CD4-positive, alpha-beta T cell treated with Interleukin-1 beta for 1 hour (primary cell): ENCODE results near the gene BMP7.

Experiments used
- DNase-seq, 2 donors: peaks; one replicate each; pipeline ENCODE4 v3.0.0-alpha.2; 2020 to 2022

Gene BMP7

DNA sequence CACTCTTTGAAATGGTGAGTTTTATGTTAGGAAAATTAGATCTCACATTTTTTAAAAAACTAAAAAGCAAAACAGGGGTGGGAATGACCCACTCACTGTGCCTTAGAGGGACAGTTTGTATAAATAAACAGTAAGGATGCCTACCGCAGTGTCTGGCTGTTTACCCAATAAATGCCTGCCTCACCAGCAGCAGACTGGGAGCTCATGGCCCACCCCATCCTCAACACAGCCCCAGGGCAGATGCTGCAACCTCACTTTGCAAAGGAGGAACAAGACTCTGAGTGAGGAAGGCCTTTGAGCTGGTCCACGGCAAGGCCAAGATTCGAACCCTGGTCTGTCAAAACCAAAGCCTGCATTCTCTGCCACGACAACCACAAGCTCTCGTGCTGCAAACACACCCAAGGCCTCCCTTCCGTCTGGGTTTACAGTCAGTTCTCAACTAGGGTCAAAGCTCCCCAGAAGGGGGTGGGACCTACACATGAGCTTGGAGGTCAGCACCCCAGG lies 77.8 kb downstream of the BMP7 start:
- no peak for DNase-seq

DNA sequence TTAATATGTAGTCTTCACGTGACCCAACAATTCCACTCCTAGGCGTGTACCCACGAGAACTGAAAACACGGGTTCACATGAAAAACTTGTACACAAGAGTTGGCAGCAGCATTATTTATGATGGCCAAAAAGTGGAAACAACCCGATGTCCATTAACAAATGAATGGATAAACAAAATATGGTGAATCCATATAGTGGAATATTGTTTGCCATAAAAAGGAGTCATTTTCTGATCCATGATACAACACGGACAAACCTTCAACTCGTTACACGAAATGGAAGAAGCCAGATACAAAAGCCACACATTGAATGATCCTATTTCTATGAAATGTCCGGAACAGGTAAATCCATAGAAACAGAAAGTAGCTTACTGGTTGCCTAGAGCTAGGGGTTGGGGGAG lies 78.4 kb downstream of the BMP7 start:
- DNase-seq, result no peak

DNA sequence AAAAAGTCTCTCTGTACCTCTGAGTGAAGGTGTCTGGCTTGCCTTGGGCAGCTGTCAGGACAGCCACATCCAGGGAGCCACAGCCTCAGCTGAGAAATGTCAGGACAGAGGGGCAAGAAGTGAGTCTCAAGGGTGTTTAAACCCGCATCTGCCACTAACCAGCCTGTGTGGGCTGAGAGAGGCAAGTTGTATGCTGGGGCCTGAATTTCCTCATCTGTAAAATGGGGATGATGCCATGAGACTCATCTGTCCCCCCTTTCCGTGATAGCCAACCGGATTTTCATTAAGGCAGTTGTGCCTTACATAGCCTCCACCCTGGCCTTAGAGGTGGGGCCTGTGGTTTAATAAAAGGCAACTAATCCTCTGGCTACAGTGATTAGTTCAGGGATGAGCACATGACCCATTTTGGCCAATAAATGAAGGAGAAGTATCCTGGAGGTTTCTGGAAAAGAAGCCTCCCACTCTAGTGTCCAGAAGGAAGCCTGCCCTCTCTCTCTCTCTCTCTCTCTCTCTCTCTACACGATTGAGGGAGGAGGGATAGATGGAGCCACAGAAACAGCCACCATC lies 79.3 kb downstream of the BMP7 start:
- DNase-seq, result no peak

DNA sequence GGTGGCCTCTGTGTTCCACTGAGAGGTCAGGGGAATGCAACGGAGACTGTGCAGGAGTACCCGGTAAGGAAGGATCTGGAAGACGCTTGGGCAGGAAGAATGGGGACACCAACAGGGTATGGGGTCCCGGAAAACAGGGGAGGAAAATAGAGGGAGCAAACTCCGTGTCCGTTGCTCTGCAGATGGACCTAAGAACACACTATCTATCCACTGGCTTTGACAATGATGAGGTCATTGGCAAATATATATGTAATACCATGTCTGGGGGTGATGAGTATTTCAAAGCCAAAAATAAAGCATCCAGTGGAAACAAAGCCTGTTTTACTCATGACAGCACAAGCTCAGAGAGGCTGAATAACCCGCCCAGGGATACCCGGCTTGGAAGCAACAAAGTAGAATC lies 80.2 kb downstream of the BMP7 start:
- no peak for DNase-seq

DNA sequence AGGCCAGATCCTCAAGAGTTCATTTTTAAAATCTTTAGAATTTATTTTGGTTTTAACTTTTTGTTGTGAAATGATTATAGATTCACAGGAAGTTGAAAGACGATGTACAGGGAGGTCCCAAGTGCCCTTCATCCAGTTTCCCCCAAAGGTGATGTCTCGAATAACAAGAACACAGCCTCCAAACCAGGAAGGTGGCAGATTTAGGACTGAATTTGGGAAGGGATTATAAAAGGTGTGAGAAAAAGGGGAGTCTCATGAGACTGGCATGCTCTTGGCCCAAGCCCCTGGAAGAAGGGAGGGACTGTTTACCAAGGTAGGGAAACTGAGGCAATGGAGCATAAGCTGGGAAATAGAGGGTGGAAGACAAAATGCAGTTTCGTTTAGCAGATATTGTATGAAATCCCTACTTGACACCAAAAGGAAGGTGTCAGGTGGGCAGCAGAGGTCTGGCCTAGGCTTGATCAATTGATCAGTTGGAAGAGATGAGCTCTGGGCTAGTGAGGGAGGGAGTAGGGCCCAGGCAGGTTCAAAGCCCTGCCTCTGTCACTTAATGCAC lies 81.2 kb downstream of the BMP7 start:
- no peak for DNase-seq

DNA sequence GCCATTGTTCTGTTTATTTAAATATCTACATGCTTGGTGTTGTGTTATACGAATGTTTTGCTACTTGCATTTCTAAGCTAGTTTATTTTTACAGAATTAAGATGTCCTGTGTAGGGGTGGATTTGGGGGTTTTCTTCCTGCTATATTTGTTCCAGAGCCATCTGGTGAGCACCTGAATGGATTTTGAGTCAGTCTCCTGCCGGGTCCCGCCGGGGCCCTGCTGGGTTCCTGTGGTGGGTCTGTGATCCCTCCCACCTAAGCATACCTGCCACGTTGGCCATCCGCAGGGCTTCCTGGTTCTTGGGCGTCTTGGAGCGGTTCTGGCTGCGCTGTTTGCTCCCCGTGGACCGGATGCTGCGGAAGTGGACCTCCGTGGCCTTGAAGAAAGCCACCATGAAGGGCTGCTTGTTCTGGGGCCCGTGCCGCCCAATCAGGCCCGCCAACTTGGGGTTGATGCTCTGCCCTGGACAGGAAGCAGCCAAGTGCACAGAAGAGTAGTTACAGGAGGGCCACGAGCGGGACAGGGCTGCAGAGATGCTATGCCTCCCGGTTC lies 82.9 kb downstream of the BMP7 start:
- no peak for DNase-seq

DNA sequence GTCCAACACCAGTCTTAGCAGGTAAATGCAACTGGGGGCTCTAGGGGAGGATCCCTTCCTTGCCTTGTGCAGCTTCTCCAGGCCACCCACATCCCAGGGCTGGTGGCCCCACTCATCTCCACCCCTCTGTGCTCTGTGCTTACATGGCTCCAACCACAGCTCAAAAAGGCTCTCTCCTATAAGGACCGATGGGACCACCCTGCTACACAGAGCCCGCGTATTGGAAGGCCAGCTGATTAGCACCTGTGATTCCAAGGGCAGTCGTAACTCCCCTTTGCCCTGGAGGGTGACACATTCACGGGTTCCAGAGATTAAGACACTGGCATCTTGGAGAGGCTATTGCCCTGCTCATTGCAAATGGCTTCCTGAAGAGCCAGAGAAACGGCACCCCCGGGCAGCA lies 84.8 kb downstream of the BMP7 start:
- no peak for DNase-seq

DNA sequence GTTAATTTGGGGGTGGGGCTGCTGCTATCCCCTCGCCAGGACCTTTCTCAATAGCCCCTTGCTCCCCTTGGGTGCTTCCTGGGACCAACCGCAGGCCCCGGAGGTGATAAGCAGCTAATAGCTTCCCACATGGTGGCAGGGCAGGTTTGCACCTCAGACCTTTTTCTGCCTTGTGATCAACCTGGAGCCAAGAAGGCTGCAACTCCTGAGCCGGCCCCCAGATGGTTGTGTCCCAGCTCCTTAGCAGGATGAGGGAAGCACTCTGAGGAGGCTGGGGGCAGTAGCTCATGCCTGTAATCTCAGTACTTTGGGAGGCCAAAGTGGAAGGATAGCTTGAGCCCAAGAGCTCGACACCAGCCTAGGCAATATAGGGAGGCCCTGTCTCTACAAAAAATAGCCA lies 85.5 kb downstream of the BMP7 start:
- DNase-seq, result no peak

DNA sequence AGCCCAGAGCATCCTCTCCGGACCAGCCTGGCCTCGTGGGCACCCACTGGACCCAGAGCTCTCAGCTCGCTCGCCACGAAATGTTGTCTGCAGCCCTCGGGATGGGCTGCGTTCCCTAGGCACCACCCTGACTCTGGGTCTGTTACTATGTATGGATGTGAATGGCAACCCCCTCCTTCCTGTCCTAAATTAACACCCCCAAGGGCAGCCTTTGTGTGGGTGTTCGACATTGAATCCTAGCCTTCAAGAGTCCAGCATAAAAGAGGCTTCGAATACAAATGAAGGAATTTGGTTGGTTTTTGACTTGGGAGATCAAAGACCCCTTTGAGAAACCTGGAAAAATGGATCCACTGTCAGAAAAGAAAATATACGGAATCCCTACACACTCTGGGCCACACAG lies 86.1 kb downstream of the BMP7 start:
- no peak for DNase-seq

DNA sequence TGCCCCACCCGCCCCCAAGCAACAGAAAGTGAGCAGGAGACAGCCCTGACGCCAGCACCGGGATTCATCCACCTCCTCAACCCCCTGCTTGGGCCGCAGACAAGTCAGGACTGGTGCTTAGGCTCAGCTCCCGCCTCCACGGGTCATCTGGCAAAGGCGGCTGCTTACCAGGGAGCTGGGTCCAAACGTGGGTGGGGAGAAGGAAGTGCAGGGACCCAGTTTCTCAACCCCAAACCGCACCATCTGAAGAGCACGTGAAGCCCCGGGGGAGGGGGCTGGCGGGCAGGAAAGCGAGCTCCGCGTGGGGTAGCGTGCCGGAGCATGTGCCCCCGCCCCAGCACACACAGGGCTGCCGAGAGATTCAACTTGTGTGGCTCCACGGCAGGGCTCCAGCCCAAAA lies 87.2 kb downstream of the BMP7 start:
- DNase-seq, result no peak

DNA sequence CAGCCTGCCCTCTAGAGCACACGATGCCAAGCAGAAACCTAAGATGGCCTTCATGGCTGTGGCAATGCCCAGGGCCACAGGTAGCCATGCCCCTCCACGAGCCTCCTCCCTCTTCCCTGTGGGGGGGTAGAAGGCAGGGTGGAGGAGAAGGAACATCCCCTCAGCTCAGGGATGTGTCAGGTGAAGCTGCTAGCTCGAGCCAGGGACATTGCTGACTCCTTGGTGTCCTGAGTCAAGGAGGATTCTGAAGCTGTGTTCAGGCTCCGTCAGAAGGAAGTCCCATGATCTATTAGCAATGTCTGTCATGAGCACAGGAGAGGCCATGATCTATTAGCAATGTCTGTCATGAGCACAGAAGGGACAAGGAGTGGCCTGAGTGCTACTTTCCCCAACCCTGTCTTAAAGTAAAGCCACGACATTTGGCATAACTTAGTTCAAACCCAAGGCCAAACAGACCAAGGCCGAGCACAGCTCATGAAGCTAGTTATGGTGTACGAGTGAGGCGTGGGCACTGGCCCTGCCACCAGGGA lies 87.8 kb downstream of the BMP7 start:
- DNase-seq, result no peak

DNA sequence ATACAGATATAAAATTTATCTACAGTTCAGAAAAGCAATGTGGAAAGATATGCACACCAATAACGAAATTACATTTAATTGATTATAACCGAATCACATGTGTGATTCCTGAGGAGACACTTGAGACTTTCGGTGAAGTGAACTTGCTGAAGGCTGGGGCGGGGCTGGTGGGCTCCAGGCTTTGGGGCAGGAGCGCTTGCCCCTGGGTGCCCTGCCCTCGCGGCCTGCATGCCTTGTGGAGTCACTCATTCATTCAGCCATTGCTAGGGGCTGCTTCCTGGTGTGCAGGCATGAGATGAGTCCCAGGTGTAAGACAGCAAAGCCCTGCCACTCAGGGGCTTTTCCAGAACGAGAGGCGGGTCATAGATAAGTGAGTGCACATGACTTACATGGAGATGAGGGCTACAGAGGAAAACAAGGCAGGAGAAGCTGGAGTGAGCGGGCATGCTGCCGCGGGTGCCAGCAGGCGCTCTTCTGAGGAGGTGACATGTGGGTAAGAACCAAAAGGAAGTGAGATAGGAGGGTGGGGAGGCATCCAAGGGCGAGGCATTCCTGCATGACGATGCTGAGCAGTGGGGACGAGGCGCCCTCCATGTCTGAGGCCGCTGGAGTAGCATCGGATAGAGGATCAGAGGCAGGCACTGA lies 88.7 kb downstream of the BMP7 start:
- no peak for DNase-seq

DNA sequence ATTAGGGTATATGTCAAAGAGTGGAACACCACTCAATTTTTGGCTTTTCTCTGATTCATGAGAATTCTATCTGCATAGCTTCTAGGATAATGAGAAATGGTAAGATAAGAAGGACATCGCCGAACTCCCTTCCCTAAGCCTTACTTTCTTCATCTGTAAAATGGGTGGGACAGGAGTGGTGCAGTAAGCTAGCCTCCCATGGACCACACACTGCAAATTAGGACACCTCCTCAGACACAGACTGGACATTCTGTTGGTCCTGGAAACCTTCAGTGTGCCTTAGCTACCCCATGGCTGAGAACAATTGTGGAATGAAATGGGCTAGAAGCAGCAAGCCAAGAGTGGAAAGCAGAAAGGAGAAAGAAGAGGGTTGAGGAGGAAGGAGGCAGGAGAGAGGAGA lies 89.6 kb downstream of the BMP7 start:
- no peak for DNase-seq

DNA sequence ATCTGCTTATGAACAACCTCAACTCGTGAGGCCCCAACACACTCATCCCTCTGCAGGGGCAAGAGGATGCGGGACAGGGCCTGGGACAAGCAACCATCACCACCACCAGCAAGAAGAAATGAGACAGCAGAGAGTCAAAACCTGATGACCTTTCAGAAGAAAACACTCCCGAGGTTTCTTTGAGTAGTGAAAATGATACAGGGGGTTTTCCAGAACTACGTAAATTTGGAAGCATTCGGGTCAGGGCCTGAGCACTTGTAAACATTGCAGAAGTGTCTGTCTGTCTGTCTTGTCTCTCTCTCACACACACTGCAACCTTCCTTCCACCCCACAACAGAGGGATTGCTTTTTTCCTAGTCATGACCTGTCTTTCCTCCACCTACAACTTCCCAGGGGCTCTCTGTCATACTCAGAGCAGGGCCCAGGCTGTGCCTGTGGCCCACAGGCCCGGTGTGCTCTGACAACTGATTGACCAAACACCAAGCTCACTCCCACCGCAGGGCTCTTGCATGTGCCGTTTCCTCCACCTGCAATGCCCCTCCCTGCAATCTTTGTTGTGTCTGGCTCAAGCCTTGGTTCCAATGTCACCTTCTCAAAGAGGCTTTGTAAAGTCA lies 90.9 kb downstream of the BMP7 start:
- no peak for DNase-seq

DNA sequence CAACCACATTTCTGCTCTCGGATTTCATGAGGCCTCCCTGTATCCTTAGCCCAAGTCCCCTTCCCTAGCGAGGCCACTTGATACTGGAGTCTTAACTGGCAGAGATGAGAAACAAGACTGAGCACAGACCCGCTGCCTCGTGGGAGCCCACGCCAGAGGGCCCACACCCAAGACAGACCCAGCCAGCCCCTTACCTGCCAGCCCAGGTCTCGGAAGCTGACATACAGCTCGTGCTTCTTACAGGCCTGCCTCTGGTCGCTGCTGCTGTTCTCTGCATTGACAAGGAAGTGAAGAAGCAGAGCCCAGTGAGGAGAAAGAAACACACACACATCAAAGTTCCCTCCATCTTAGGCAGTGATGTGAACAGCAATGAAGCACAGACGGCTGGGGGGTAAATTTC lies 91.7 kb downstream of the BMP7 start:
- no peak for DNase-seq

DNA sequence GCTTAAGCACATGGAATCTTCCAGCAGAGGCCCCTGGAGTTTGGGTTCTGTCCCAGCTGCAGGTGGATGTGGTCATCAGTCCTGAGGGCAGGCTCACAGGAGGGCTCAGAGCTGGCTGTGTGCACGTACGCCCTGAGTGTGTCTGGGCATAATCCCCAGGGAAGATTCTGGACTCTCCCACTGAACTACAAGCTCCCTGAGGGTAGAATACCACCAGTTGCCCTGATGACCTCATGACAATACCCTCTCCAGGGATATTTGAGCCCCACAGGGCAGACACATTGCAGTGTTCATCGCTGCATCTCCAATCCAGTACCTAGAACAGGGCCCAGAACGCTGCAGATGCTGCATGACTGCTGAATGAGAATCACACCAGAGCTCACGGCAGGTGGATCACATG lies 92.5 kb downstream of the BMP7 start:
- no peak for DNase-seq

DNA sequence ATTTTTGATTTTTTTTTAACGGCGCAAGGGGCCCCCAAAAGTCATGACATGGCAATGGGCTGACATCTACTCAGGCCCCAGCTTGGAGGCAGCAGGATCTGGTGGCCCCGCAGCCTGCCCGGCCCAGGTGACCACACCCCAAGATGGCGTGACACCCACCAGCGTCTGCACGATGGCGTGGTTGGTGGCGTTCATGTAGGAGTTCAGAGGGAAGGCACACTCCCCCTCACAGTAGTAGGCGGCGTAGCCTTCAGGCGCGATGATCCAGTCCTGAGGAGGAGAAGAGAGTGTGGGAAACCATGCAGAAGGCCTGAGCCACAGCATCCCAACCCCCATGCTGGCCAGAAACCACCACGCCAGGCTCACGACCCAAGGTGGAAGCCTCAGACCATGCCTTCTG lies 93.4 kb downstream of the BMP7 start:
- no peak for DNase-seq

DNA sequence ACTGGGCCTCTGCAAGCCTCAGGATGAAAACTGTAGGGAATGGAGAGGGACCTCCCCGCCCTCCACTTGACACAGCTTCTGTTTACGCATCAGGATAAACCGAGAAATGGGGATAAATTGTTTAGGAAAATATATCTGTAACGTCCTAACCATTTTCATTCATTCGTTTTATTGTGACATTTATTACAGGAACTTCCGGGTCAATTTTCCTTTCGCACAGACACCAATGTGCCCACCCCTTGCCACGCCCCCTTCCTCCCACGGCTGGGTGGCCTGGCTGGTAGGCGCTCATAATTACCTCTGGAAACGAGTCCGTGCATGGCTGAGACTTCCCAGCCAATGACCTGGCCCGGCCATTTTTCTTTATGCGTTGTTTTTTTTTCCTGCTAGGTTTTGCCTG lies 96.1 kb downstream of the BMP7 start:
- no peak for DNase-seq

DNA sequence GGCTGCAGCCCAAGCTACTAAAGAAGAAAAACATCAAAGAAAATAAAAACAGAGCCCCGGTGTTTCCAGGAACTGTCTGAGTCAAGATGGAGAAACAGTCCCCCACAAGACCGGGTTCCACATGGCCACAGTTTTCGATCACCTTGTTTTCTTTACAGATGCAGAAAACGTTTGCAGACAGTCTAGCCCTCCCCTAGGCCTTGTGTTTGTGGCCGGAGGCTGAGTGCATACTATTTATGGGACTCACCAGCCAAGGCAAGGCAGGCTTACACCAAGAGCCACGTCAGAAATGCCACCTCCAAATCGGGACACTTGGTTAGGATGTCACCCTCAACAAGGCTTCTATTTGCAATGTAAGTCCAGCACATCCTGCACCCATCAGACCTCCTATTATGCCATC lies 97.3 kb downstream of the BMP7 start:
- no peak for DNase-seq

DNA sequence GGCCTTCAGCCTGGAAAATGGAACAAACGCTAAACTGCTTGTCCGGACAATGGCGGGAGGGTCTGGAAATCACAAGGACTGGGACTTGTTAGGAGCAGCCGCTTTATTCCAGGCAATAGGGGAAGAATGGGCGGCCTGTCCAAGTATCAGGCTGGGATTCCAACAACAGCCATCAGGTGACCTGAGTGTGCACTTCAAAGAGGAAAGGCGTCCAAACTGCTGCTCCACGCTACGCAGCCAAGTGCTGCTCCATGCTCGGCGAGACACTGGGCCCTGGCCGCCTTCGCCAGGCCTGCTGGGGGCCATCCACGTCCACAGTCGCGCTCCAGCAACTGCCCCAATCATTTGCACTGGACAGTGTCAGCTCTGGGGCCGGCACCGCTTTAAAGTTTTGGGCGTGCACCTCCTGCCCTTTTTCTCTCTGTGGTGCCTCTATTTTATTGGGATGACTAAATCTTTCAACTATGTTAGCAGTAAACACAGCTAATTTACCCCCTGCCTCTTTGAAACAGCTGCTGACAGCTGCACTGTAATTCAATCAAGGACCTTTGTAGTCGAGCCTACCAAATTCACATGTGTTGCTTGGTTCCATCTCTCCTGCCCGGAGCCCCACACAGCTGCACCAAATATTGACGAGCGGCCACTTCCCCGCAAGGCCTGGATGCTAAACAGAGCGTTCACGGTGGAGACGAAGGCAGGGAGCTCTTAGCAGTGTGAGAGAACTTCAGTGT lies 98.3 kb downstream of the BMP7 start:
- DNase-seq, result no peak

DNA sequence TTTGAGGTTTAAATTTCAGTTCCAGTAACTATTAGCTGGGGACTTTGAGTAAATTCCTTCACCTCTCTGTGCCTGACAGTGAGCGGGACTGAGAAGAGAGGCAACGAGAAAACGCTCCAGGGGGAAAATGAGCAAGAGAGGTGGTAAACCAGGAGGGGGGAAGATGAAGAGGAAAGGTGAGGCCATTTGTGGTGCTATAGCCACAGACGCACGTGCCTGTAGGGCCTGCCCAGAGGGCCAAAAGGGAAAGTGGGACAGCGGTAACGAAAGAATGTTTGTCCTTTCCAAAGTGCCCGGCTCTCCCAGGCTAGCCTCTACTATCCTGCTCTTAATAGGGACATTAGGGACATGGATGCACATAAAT lies 99.2 kb downstream of the BMP7 start:
- DNase-seq, result no peak

DNA sequence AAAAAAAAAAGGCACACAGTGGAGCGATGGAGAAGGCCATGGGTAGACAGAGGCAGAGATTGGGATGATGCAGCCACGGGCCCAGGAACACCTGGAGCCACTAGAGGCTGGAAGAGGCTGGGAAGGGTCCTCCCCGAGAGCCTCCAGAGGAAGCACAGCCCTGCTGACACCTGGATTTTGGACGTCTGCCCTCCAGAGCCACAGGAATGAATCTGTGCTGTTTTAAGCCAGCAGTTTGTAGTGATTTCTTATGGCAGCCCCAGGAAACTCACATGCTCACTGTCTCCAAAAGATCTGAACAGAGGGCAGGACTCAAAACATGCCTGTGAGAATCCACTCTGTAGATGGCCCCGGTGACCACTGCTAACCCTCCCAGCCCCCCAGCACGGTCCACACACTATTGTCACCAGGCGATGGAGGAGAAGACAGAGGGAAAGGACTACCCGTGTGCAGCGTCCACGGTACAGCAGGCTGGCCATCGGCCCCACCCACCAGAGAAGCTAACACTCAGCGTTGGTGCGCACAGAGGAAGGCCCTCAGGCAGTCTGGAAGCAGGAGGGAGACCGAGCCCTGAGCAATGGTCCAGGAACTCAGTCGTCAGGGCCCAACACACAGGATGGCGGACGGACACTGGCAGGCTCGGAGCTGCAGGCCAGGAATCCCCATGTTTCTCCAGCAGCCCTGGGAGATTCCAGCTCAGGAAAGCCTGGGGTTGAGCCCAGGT lies 99.7 kb downstream of the BMP7 start:
- no peak for DNase-seq
